ENCODE measurements around the gene CCPG1.

Gene CCPG1

DNA sequence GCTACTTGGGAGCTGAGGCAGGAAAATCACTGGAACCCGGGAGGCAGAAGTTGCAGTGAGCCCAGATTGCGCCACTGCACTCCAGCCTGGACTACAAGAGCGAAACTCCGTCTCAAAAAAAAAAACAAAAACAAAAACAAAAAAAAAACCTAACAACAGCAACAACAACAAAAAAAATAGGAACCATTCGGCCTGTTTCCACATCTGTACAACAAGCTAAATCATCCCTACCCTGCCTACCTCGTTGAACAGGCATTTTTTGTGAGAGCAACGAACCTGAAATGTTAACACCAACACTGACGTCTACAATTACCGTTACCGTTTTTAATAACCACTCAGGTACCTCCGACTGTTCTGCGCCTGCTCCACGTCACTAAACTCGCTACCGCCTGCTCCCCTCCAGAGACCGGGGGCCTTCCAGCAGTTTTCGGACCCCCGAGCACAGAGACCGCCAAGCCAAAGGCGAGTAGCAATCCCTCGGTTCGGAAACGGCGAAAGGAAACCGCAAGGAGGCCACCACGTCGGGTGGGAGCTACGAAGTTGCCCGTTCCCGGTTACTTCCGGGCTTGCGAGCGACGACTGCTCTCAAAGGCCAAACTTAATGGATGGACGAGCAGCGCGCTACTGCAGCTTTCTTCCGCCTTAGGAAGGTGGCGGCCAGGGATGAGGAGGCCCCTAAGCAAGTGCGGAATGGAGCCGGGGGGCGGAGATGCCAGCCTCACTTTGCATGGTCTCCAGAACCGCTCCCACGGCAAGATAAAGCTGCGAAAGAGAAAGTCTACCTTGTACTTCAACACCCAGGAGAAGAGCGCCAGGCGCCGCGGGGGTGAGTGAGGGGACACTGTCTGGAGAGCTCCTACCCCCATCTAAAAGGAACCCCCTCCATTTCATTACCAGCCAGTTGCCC, 89.3 kb downstream of the CCPG1 start, which contains the start of the genes PIGB and PIGBOS1:
Gene PIGB (plus strand): TSS at position 635 of the 907 bp plus-strand sequence. CDS start 29 bp downstream, at position 664.
Gene PIGBOS1 (minus strand): TSS at position 536 of the 907 bp plus-strand sequence. CDS start 1,331 bp downstream, outside the sequence.
- peak; percentile 13 for DNase-seq

All from 8988T (cell line).